ENCODE results near the gene MESP2. TPM values are rescaled to one million over a fixed set of nuclear protein-coding genes. Genes with fewer than 3 reads are reported as not detected.

Gene MESP2
- total and polyA plus RNA-seq, 9 of the 15 experiments (the other 6 are each of a cell fraction or from before 2014, with no cell fraction given): 0.08 to 0.82 (median 0.37) TPM

GRCh38 chr15:89754361-89755154 lies 21.6 kb upstream of the MESP2 start:
- in situ Hi-C loops (cut with MboI): loop anchor here (5.0 to 10.0 kb wide), 2 partner anchors 123 to 340 kb away; no protein-coding TSS in a partner anchor
- peaks cover 0 to 27% of the 10 kb centered on the region in 2 experiments; a peak in 3 of 5 replicates for H3K4me1 ChIP-seq (replicated peaks in 1 of 2; ENCODE audit: control insufficient read depth in 2 of 2, insufficient read depth in 2 of 2, low read length in 2 of 2)
- FAIRE-seq: no peak
- intact Hi-C loops (cut with micrococcal nuclease): no loop called here
- no TSS peak for BruUV-seq (replicated peaks)
- H4K20me1 ChIP-seq (replicated peaks; ENCODE audit: control insufficient read depth, insufficient read depth, low read length): no peaks in the 10 kb centered on the region; the same call in 1 of the 2 replicates
- TF ChIP-seq NFE2L1 (tag; IDR thresholded peaks at IDR 0.05; ENCODE audit: borderline replicate concordance, low read depth) (no peak), CREB5 (CRISPR knock-in tag; IDR thresholded peaks at IDR 0.05) (no peak), HNRNPL (IDR thresholded peaks at IDR 0.05; ENCODE audit: low read depth, low read length) (no peak), IRF9 (tag; IDR thresholded peaks at IDR 0.05) (no peak), CREB3 (tag; conservative IDR thresholded peaks at IDR 0.05; ENCODE audit: low read depth) (no peak), MCM7 (IDR thresholded peaks at IDR 0.05) (no peak), RBFOX2 (IDR thresholded peaks at IDR 0.05; ENCODE audit: low read depth, low read length) (no peak), ZBED1 (IDR thresholded peaks at IDR 0.05) (no peak)
- POLR2A ChIA-PET: interaction anchor here (0.7 to 1.7 kb wide), 2 partner anchors 120 to 208 kb away, joined by 3 to 5 read pairs; no protein-coding TSS in a partner anchor
- H3K4me3 ChIP-seq: no peak overlapping the region
- no peaks in the 10 kb centered on the region for H3K79me2 ChIP-seq (ENCODE audit: control insufficient read depth, insufficient read depth, low read length)
- H3K9ac ChIP-seq (ENCODE audit: insufficient read depth in 1 of 2, low read depth in 2 of 2, low read length in 2 of 2): no peak overlapping the region
- CTCF ChIA-PET (ENCODE audit: low intra/inter-chr PET ratio): no interaction called here
- 23% methylated on average over 6 of the region's 8 CpGs for WGBS (ENCODE audit: insufficient coverage, low coverage, missing lambda C conversion rate)
- H3K4me2 ChIP-seq (ENCODE audit: insufficient read depth, low read length): no peak overlapping the region
- H2AFZ ChIP-seq (ENCODE audit: low read depth, low read length): 0 out of 2 replicates have a peak overlapping the region, but pooled peaks have one; percentile 32
- no peaks in the 10 kb centered on the region for H3K36me3 ChIP-seq (ENCODE audit: control insufficient read depth, insufficient read depth, low read length)
- no peaks in the 10 kb centered on the region; a peak in 1 of 5 replicates for H3K27me3 ChIP-seq (ENCODE audit: control insufficient read depth in 2 of 2, insufficient read depth in 2 of 2, low read length in 2 of 2)
- H3K9me1 ChIP-seq (ENCODE audit: control insufficient read depth, insufficient read depth, low read length): no peaks in the 10 kb centered on the region
- no peak for ATAC-seq
- DNase-seq (ENCODE audit: extremely low read depth in 1 of 4, low spot score in 3 of 4): no peak
- no peaks in the 10 kb centered on the region for H3K9me3 ChIP-seq (replicated peaks; ENCODE audit: control insufficient read depth, insufficient read depth, low read depth, low read length)
- H3K27ac ChIP-seq (ENCODE audit: extremely low read depth, low read depth, low read length): no peak overlapping the region
